NCI-H2081 (cell line): ENCODE measurements around the gene EVX2.

ENCODE experiments used
- DNase-seq, 2 experiments: peaks; one replicate each; lab custom pipeline; 2025; lab: John Stamatoyannopoulos, UW

EVX2 gene

GRCh38 chr2:176096243-176096985, 12.7 kb upstream of the EVX2 start:
- no peak for DNase-seq

- no peak for DNase-seq
These were observed 11.7 kb upstream of the EVX2 start for GRCh38 chr2:176095421-176095820.

- no peak for DNase-seq
These were observed 10.6 kb upstream of the EVX2 start for GRCh38 chr2:176094349-176094748.

GRCh38 chr2:176093898-176094249, 10.1 kb upstream of the EVX2 start:
- no peak for DNase-seq

GRCh38 chr2:176093145-176093897, 9.6 kb upstream of the EVX2 start:
- DNase-seq = no peak

GRCh38 chr2:176092270-176093144, 8.7 kb upstream of the EVX2 start, which contains the start of gene HOXD13:
Gene HOXD13, plus strand, starts transcription at chr2:176092721. Its CDS starts 170 bp downstream, at chr2:176092891.
- DNase-seq = peak; percentile 49 to 78

GRCh38 chr2:176091329-176092258, 7.8 kb upstream of the EVX2 start:
- no peak for DNase-seq

GRCh38 chr2:176090862-176091261, 7.1 kb upstream of the EVX2 start:
- no peak for DNase-seq

- DNase-seq = no peak
These were observed 6.2 kb upstream of the EVX2 start for GRCh38 chr2:176089843-176090395.

- DNase-seq = no peak
These were observed 5.4 kb upstream of the EVX2 start for GRCh38 chr2:176088937-176089842.

- peak; percentile 58 to 73 for DNase-seq
These were observed 4.5 kb upstream of the EVX2 start for GRCh38 chr2:176088048-176088936.

- DNase-seq = no peak
These were observed 3.7 kb upstream of the EVX2 start for GRCh38 chr2:176087330-176088047.

- peak; percentile 30 to 63 for DNase-seq
These were observed 2.4 kb upstream of the EVX2 start for GRCh38 chr2:176085861-176086771.

GRCh38 chr2:176085120-176085788, 1.5 kb upstream of the EVX2 start:
- DNase-seq = no peak

GRCh38 chr2:176084611-176085119, 903 bp upstream of the EVX2 start:
- DNase-seq = no peak
